Measurements from ENCODE around the gene FBXL4. TPM values are rescaled to one million over a fixed set of nuclear protein-coding genes. Genes with fewer than 3 reads are reported as not detected.

FBXL4 gene
- total RNA-seq, 1 donor from 2014 or later, result 18.3 TPM

- H3K4me1 Mint-ChIP-seq (ENCODE audit: unreplicated experiment), result peaks cover 4% of the 10 kb centered on the region
- peaks cover 3% of the 10 kb centered on the region for H3K27me3 Mint-ChIP-seq
Measured at GRCh38 chr6:98984121-98984520, 36.4 kb upstream of the FBXL4 start.

DNA sequence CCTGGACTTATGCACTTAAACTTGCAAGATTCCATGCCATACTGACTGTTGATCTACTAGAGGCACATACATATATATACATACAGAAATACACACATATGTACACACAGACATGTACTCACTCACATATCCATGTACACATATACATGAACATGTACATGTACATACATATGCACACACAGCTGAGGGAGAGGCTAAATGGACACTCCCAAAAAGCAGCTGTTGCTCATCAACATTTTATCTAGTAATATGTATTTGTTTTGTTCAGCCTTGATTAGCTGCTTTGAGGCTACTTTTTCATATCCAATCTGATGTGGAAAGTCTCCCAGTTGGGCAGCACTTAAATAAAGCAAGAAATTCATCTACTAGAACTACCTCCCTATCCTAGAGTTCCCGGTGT lies 33.7 kb upstream of the FBXL4 start:
- Mint-ChIP-seq H3K36me3 (no peaks in the 10 kb centered on the region), H3K27me3 (peaks cover 3% of the 10 kb centered on the region), H3K9me3 (no peaks in the 10 kb centered on the region), H3K4me3 (no peak overlapping the region), H3K27ac (no peak overlapping the region), H3K4me1 (ENCODE audit: unreplicated experiment) (peaks cover 4% of the 10 kb centered on the region)
- no peak for DNase-seq (ENCODE audit: extremely low spot score, unreplicated experiment)
- no peak for TF ChIP-seq CTCF (conservative IDR thresholded peaks at IDR 0.05)

More at GRCh38 chr6:98984121-98984520, 36.4 kb upstream of the FBXL4 start:
- Mint-ChIP-seq H3K9me3 (no peaks in the 10 kb centered on the region), H3K27ac (no peak overlapping the region), H3K36me3 (no peaks in the 10 kb centered on the region), H3K4me3 (no peak overlapping the region)
- no peak for DNase-seq (ENCODE audit: extremely low spot score, unreplicated experiment)
- TF ChIP-seq CTCF (conservative IDR thresholded peaks at IDR 0.05), result no peak

DNA sequence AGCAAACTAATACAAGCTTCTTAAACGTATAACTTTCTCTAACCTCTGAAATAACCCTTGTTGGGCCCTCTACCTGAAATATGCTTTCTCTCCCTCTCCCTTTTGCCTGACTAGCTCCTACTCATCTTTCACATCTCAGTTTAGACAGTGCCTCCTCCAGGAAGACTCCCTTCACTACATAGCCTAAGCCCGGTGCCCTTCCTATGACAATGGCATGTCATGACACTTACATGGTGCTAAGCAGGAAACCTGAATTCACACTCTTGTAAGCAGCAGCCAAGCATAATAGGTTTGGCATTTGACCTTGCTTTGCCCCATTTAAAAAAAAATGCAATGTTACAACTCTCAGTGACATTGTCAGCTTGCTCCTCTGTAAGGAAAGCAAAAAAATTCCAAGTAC lies 33.1 kb upstream of the FBXL4 start:
- no peak for TF ChIP-seq CTCF (conservative IDR thresholded peaks at IDR 0.05)
- DNase-seq (ENCODE audit: extremely low spot score, unreplicated experiment), result no peak
- peaks cover 4% of the 10 kb centered on the region for H3K4me1 Mint-ChIP-seq (ENCODE audit: unreplicated experiment)
- H3K27ac Mint-ChIP-seq, result no peak overlapping the region
- no peaks in the 10 kb centered on the region for H3K9me3 Mint-ChIP-seq
- H3K4me3 Mint-ChIP-seq, result no peak overlapping the region
- no peaks in the 10 kb centered on the region for H3K36me3 Mint-ChIP-seq
- peaks cover 3% of the 10 kb centered on the region for H3K27me3 Mint-ChIP-seq

DNA sequence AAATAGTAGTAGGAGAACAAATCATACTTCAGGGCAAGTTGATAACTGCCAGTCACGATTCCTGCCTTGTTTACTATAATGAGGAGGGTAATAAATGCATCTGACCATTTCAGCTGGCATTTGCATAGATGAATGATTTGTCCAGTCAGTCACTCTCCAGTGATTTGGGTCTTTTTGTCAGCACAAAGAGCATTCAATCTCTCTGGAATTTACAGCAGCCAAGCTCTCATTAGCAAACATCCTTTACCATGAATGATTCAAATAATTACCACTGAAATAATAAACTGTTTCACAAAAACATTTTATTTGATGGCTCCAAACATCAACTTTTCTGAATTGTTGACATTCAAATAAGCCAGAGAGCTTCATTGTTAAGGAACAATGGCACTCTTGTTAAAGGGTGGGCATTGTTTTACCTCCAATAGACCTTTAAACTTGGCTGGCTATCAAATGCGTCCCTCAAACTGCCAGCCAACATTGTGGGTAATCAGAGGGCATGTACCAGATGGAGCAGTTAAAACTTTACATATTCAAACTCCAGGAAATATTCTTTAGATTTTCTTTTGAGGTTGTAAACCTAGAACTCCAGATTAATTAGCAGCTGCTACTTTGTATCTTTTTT lies 30.0 kb upstream of the FBXL4 start:
- no peak overlapping the region for H3K4me3 Mint-ChIP-seq
- H3K27ac Mint-ChIP-seq, result no peak overlapping the region
- no peak for DNase-seq (ENCODE audit: extremely low spot score, unreplicated experiment)
- no peaks in the 10 kb centered on the region for H3K36me3 Mint-ChIP-seq
- no peak for TF ChIP-seq CTCF (conservative IDR thresholded peaks at IDR 0.05)
- no peaks in the 10 kb centered on the region for H3K27me3 Mint-ChIP-seq
- no peaks in the 10 kb centered on the region for H3K4me1 Mint-ChIP-seq (ENCODE audit: unreplicated experiment)
- H3K9me3 Mint-ChIP-seq, result no peaks in the 10 kb centered on the region

GRCh38 chr6:98976674-98977385 lies 29.1 kb upstream of the FBXL4 start:
- H3K4me1 Mint-ChIP-seq (ENCODE audit: unreplicated experiment), result no peaks in the 10 kb centered on the region
- H3K9me3 Mint-ChIP-seq, result no peaks in the 10 kb centered on the region
- H3K27ac Mint-ChIP-seq, result no peak overlapping the region
- no peak overlapping the region for H3K4me3 Mint-ChIP-seq
- no peak for TF ChIP-seq CTCF (conservative IDR thresholded peaks at IDR 0.05)
- DNase-seq (ENCODE audit: extremely low spot score, unreplicated experiment), result no peak
- no peaks in the 10 kb centered on the region for H3K27me3 Mint-ChIP-seq
- no peaks in the 10 kb centered on the region for H3K36me3 Mint-ChIP-seq
